Uterus (tissue), 4 donors: ENCODE data around the gene NAMPT. TPM values are rescaled to one million over a fixed set of nuclear protein-coding genes. Genes with fewer than 3 reads are reported as not detected.
"Not testable (repeated sequence)": the region's sequence is repeated elsewhere in the genome, so short reads cannot be mapped to it uniquely, and the experiment has no call there.

Source experiments
- DNase-seq, 2 donors: peaks; one replicate each; pipeline ENCODE4 v3.0.0-alpha.2; 2019 to 2020
- H3K27ac ChIP-seq, 2 donors: fragments of 200-600 bp; sonication (generic); 1 replicate in 1 of 2; 2 replicates in 1 of 2; pipeline ENCODE4 v1.5.1; 2016 to 2018
- H3K27me3 ChIP-seq, 2 donors: fragments of 200-600 bp; sonication (generic); one replicate each; pipeline ENCODE4 v1.5.1; 2018 to 2019; ENCODE audit warnings: control low read depth in 1 of 2
- H3K36me3 ChIP-seq, 2 donors: fragments of 200-600 bp; sonication (generic); one replicate each; pipeline ENCODE4 v1.5.1; 2019; ENCODE audit warnings: control low read depth in 1 of 2
- H3K4me1 ChIP-seq, 2 donors: fragments of 200-600 bp; sonication (generic); one replicate each; pipeline ENCODE4 v1.5.1; 2018 to 2019; ENCODE audit warnings: control low read depth in 1 of 2
- H3K4me3 ChIP-seq, 2 donors: fragments of 200-600 bp; sonication (generic); 1 replicate in 1 of 2; 2 replicates in 1 of 2; pipeline ENCODE4 v1.5.1; 2018 to 2019; ENCODE audit warnings: mild to moderate bottlenecking in 1 of 2
- H3K9me3 ChIP-seq, 2 donors: fragments of 200-600 bp; sonication (generic); one replicate each; pipeline ENCODE4 v1.5.1; 2019; ENCODE audit warnings: control low read depth in 1 of 2
- CTCF ChIP-seq, 4 experiments: fragments of 200-600 bp in 2 of 4; fragments of 450-650 bp in 2 of 4; sonication (generic) in 2 of 4; IDR thresholded peaks; one replicate each; pipeline ENCODE4 v1.5.1; 2016 to 2019; ENCODE audit warnings: antibody characterized with exemption in 4 of 4, mild to moderate bottlenecking in 2 of 4, moderate library complexity in 1 of 4
- POLR2A ChIP-seq, 2 donors: fragments of 450-650 bp; IDR thresholded peaks; one replicate each; pipeline ENCODE4 v1.6.1; 2016; ENCODE audit warnings: antibody characterized with exemption in 2 of 2, mild to moderate bottlenecking in 1 of 2, moderate library complexity in 1 of 2
- intact Hi-C: fragments of 100-400 bp; cut with DNase I; formaldehyde crosslinking; loops from one replicate; pipeline ENCODE4 v1.15.1; 2023; ENCODE audit warnings: low total_unique reads
- total RNA-seq, 4 donors: library from RNA; depleted of rRNA in 3 of 4; stranded (reverse); fragments of >200 nt in 3 of 4; gene quantifications; one replicate each; pipeline versions ENCODE4 v1.1.0 to v1.2.4, GENCODE V29; 2014 to 2023
- donor health status: DM: yes; HTN: yes; CAD: no.

NAMPT gene
- total RNA-seq, 4 donors from 2014 or later = 30.7 to 223 (median 84.1) TPM

GRCh38 chr7:106304568-106304967 is 19.8 kb upstream of the NAMPT start:
- intact Hi-C loops = no loop called here

GRCh38 chr7:106298631-106299030 is 13.8 kb upstream of the NAMPT start:
- DNase-seq, H3K4me1 ChIP-seq, H3K27me3 ChIP-seq, H3K9me3 ChIP-seq, H3K36me3 ChIP-seq, H3K4me3 ChIP-seq, intact Hi-C loops, H3K27ac ChIP-seq: not testable (repeated sequence)

More at GRCh38 chr7:106304568-106304967, 19.8 kb upstream of the NAMPT start:
- no peak overlapping the region for H3K4me3 ChIP-seq
- no peak for DNase-seq
- no peaks in the 10 kb centered on the region for H3K4me1 ChIP-seq
- peaks cover 0 to 6% of the 10 kb centered on the region in 2 donors for H3K9me3 ChIP-seq
- no peak overlapping the region for H3K27ac ChIP-seq
- TF ChIP-seq CTCF (IDR thresholded peaks at IDR 0.05) = no peak
- TF ChIP-seq POLR2A (IDR thresholded peaks at IDR 0.05) = no peak
- H3K27me3 ChIP-seq = no peaks in the 10 kb centered on the region
- H3K36me3 ChIP-seq = no peaks in the 10 kb centered on the region

GRCh38 chr7:106298155-106298554 is 13.4 kb upstream of the NAMPT start:
- H3K36me3 ChIP-seq, H3K9me3 ChIP-seq, H3K27ac ChIP-seq, H3K4me3 ChIP-seq, intact Hi-C loops, DNase-seq, H3K27me3 ChIP-seq, H3K4me1 ChIP-seq: not testable (repeated sequence)

GRCh38 chr7:106294334-106294733 is 9.6 kb upstream of the NAMPT start:
- Histone ChIP-seq H3K27me3 (no peaks in the 10 kb centered on the region), H3K4me1 (no peaks in the 10 kb centered on the region), H3K4me3 (no peak overlapping the region), H3K9me3 (no peaks in the 10 kb centered on the region), H3K27ac (no peak overlapping the region), H3K36me3 (no peaks in the 10 kb centered on the region)
- intact Hi-C loops = no loop called here
- TF ChIP-seq CTCF (IDR thresholded peaks at IDR 0.05) (no peak), POLR2A (IDR thresholded peaks at IDR 0.05) (no peak)
- DNase-seq = no peak

GRCh38 chr7:106291247-106291646 is 6.5 kb upstream of the NAMPT start:
- no peaks in the 10 kb centered on the region for H3K36me3 ChIP-seq
- no peak for DNase-seq
- H3K27me3 ChIP-seq = no peaks in the 10 kb centered on the region
- H3K4me3 ChIP-seq = no peak overlapping the region
- TF ChIP-seq CTCF (IDR thresholded peaks at IDR 0.05) (no peak), POLR2A (IDR thresholded peaks at IDR 0.05) (no peak)
- intact Hi-C loops = no loop called here
- no peaks in the 10 kb centered on the region for H3K4me1 ChIP-seq
- H3K27ac ChIP-seq = no peak overlapping the region
- H3K9me3 ChIP-seq = no peaks in the 10 kb centered on the region

- no peaks in the 10 kb centered on the region for H3K36me3 ChIP-seq
- H3K4me1 ChIP-seq = no peaks in the 10 kb centered on the region
- no peaks in the 10 kb centered on the region for H3K9me3 ChIP-seq
- H3K27me3 ChIP-seq = no peaks in the 10 kb centered on the region
- TF ChIP-seq CTCF (IDR thresholded peaks at IDR 0.05) (no peak), POLR2A (IDR thresholded peaks at IDR 0.05) (no peak)
- intact Hi-C loops = no loop called here
- H3K4me3 ChIP-seq = no peak overlapping the region
- no peak overlapping the region for H3K27ac ChIP-seq
- DNase-seq = no peak
Observed at GRCh38 chr7:106290319-106290718, 5.5 kb upstream of the NAMPT start.
